HCT116 (cell line): ENCODE data around the gene BBX. TPM values are rescaled to one million over a fixed set of nuclear protein-coding genes. Genes with fewer than 3 reads are reported as not detected.
A peak's percentile ranks its signal among the peaks of the same experiment; 100 is the strongest.

Source experiments
- ATAC-seq: fragments of 200-7000 bp; cut with Tn5 transposase; 2 replicates; pipeline ENCODE4 v1.9.1; 2020; ENCODE audit warnings: mild to moderate bottlenecking, moderate library complexity
- BruUV-seq: library from RNA; stranded (reverse); fragments of 400-500 nt; replicated peaks from 2 replicates; lab custom pipeline; 2021; lab: Mats Ljungman, UMichigan
- CTCF ChIA-PET: fragments of 300-600 bp; sonication (Branson Sonifier 250); formaldehyde crosslinking; loops from one replicate; lab custom pipeline; 2021; ENCODE audit warnings: antibody characterized with exemption; lab: Charles Lee
- POLR2A ChIA-PET: fragments of 300-600, 350-600 bp; sonication (Branson Sonifier 250); formaldehyde crosslinking; loops from one replicate; lab custom pipeline; 2021; ENCODE audit warnings: antibody characterized with exemption; lab: Charles Lee
- RAD21 ChIA-PET, 2 experiments: fragments of 300-600 bp; sonication (Branson Sonifier 250); formaldehyde crosslinking; loops; one replicate each; lab custom pipeline; 2023; ENCODE audit warnings: low total read pairs in 2 of 2; ENCODE audit not compliant: uncharacterized antibody in 2 of 2, unreplicated experiment in 2 of 2, low non-redundant PET in 1 of 2; lab: Charles Lee
- DNase-seq: peaks from one replicate; pipeline ENCODE4 v3.0.0-alpha.2; 2010; ENCODE audit warnings: low read depth, low spot score
- H2AFZ ChIP-seq: fragments of 200-600 bp; shearing (Covaris generic), sonication (generic); 2 replicates; pipeline ENCODE4 v1.6.1; 2017; ENCODE audit warnings: low read depth, mixed run types, mixed read lengths, antibody characterized with exemption, low read length; ENCODE audit not compliant: poor library complexity, severe bottlenecking
- H3K27ac ChIP-seq: 2 replicates; pipeline ENCODE4 v1.5.1; 2012; ENCODE audit warnings: low read depth, low read length
- H3K27me3 ChIP-seq: fragments of 200-600 bp; sonication (generic); 2 replicates; pipeline ENCODE4 v1.6.1; 2016; ENCODE audit warnings: mixed run types, low read length, mixed read lengths; ENCODE audit not compliant: insufficient read depth
- H3K36me3 ChIP-seq, 2 experiments: fragments of 200-500 bp in 1 of 2; fragments of 200-600 bp in 1 of 2; sonication (Bioruptor generic) in 1 of 2; sonication (generic) in 1 of 2; 2 replicates each; pipeline versions ENCODE4 v1.5.1 to v1.6.1; 2014 to 2016; ENCODE audit warnings: low read length in 2 of 2, inconsistent platforms in 1 of 2, mixed read lengths in 1 of 2, mixed run types in 1 of 2; ENCODE audit not compliant: insufficient read depth in 2 of 2, control insufficient read depth in 1 of 2
- H3K4me1 ChIP-seq, 2 experiments: fragments of 200-600 bp in 1 of 2; sonication (generic) in 1 of 2; 2 replicates each; pipeline versions ENCODE4 v1.5.1 to v1.6.1; 2012 to 2017; ENCODE audit warnings: low read length in 2 of 2, inconsistent platforms in 1 of 2, mild to moderate bottlenecking in 1 of 2, mixed read lengths in 1 of 2, mixed run types in 1 of 2, moderate library complexity in 1 of 2; ENCODE audit not compliant: insufficient read depth in 2 of 2, control insufficient read depth in 1 of 2
- H3K4me2 ChIP-seq: fragments of 200-600 bp; sonication (generic); 2 replicates; pipeline ENCODE4 v1.6.1; 2017; ENCODE audit warnings: mixed run types, low read length, mixed read lengths
- H3K4me3 ChIP-seq, 2 experiments: fragments of 200-600 bp in 1 of 2; sonication (generic) in 1 of 2; replicated peaks in 1 of 2; 2 replicates each; pipeline ENCODE4 v1.5.1; 2011 to 2016; ENCODE audit warnings: low read length in 2 of 2, control low read depth in 1 of 2, low read depth in 1 of 2, mild to moderate bottlenecking in 1 of 2, mixed read lengths in 1 of 2, mixed run types in 1 of 2
- H3K79me2 ChIP-seq: fragments of 200-600 bp; sonication (generic); 2 replicates; pipeline ENCODE4 v1.6.1; 2017; ENCODE audit warnings: mild to moderate bottlenecking, mixed run types, low read length, moderate library complexity, mixed read lengths; ENCODE audit not compliant: insufficient read depth
- H3K9ac ChIP-seq: fragments of 200-600 bp; sonication (generic); 2 replicates; pipeline ENCODE4 v1.6.1; 2016; ENCODE audit warnings: low read length, mixed read lengths
- H3K9me2 ChIP-seq: fragments of 200-600 bp; sonication (generic), shearing (Covaris generic); 2 replicates; pipeline ENCODE4 v1.6.1; 2017; ENCODE audit warnings: mixed run types, mild to moderate bottlenecking, moderate library complexity; ENCODE audit not compliant: insufficient read depth
- H3K9me3 ChIP-seq, 2 experiments: fragments of 200-500 bp in 1 of 2; fragments of 200-600 bp in 1 of 2; sonication (Bioruptor generic) in 1 of 2; sonication (generic) in 1 of 2; 2 replicates each; pipeline ENCODE4 v1.6.1; 2014 to 2017; ENCODE audit warnings: low read length in 2 of 2, mixed read lengths in 2 of 2, inconsistent platforms in 1 of 2, low read depth in 1 of 2, mild to moderate bottlenecking in 1 of 2, mixed run types in 1 of 2, moderate library complexity in 1 of 2; ENCODE audit not compliant: control insufficient read depth in 1 of 2, insufficient read depth in 1 of 2
- H4K20me1 ChIP-seq: fragments of 200-600 bp; sonication (generic), shearing (Covaris generic); 2 replicates; pipeline ENCODE4 v1.6.1; 2017; ENCODE audit warnings: mixed run types, mild to moderate bottlenecking, moderate library complexity; ENCODE audit not compliant: insufficient read depth
- CBX3 ChIP-seq: IDR thresholded peaks from 2 replicates; pipeline ENCODE4 v1.6.1; 2012; ENCODE audit warnings: low read depth
- CEBPB ChIP-seq: IDR thresholded peaks from 2 replicates; pipeline ENCODE4 v1.6.1; 2012; ENCODE audit warnings: low read depth
- EGR1 ChIP-seq: IDR thresholded peaks from 2 replicates; pipeline ENCODE4 v1.6.1; 2012; ENCODE audit warnings: low read depth
- ELF1 ChIP-seq: IDR thresholded peaks from 2 replicates; pipeline ENCODE4 v1.6.1; 2012; ENCODE audit warnings: low read depth, borderline replicate concordance
- EZH2 ChIP-seq: fragments of 200-600 bp; sonication (generic); IDR thresholded peaks from 2 replicates; pipeline ENCODE4 v1.6.1; 2017; ENCODE audit warnings: antibody characterized with exemption, mixed run types
- EZH2phosphoT487 ChIP-seq: fragments of 200-600 bp; IDR thresholded peaks from 2 replicates; pipeline ENCODE4 v1.6.1; 2018; ENCODE audit warnings: antibody characterized with exemption, borderline replicate concordance
- FOSL1 ChIP-seq: IDR thresholded peaks from 2 replicates; pipeline ENCODE4 v1.6.1; 2012; ENCODE audit warnings: low read depth
- JUND ChIP-seq: IDR thresholded peaks from 2 replicates; pipeline ENCODE4 v1.6.1; 2012
- POLR2AphosphoS5 ChIP-seq: IDR thresholded peaks from 2 replicates; pipeline ENCODE4 v1.6.1; 2011; ENCODE audit warnings: mild to moderate bottlenecking, low read depth, low read length, moderate library complexity
- RAD21 ChIP-seq: IDR thresholded peaks from 2 replicates; pipeline ENCODE4 v1.6.1; 2012; ENCODE audit warnings: low read depth, mild to moderate bottlenecking
- SP1 ChIP-seq: IDR thresholded peaks from 2 replicates; pipeline ENCODE4 v1.6.1; 2012; ENCODE audit warnings: low read depth
- TCF7L2 ChIP-seq: IDR thresholded peaks from 2 replicates; pipeline ENCODE4 v1.7.0; 2011; ENCODE audit warnings: borderline replicate concordance, inconsistent platforms; ENCODE audit not compliant: insufficient read depth, insufficient read length; ENCODE audit errors: extremely low read depth
- YY1 ChIP-seq: IDR thresholded peaks from 2 replicates; pipeline ENCODE4 v1.6.1; 2011; ENCODE audit warnings: low read length, low read depth, moderate library complexity, mild to moderate bottlenecking; ENCODE audit not compliant: insufficient replicate concordance; ENCODE audit errors: extremely low read depth
- ZFX ChIP-seq: fragments of 450-650 bp; IDR thresholded peaks from 2 replicates; pipeline ENCODE4 v1.6.1; 2017
- ZNF274 ChIP-seq: fragments of 200-500 bp; sonication (Bioruptor generic); IDR thresholded peaks from 2 replicates; pipeline ENCODE4 v1.6.1; 2014; ENCODE audit warnings: mild to moderate bottlenecking, low read depth, low read length, inconsistent platforms
- intact Hi-C: fragments of 100-400 bp; cut with micrococcal nuclease; formaldehyde crosslinking; loops from 2 replicates; pipeline ENCODE4 v1.10.0; 2022
- total RNA-seq: library from RNA; stranded (reverse); gene quantifications from one replicate; pipeline ENCODE4 v1.2.1, GENCODE V29; 2021; ENCODE audit not compliant: unreplicated experiment
- TF ChIP-seq, protein P1 (sequence below): IDR thresholded peaks from 2 replicates; pipeline ENCODE4 v1.6.1; 2011; ENCODE audit warnings: mild to moderate bottlenecking, low read length, moderate library complexity; ENCODE audit not compliant: insufficient replicate concordance; ENCODE audit errors: extremely low read depth
- TF ChIP-seq, protein P2 (sequence below), 3 experiments: fragments of 200-600 bp in 1 of 3; sonication (generic) in 1 of 3; IDR thresholded peaks in 2 of 3; conservative IDR thresholded peaks in 1 of 3; 2 replicates each; pipeline ENCODE4 v1.5.1; 2012 to 2017; ENCODE audit warnings: low read depth in 2 of 3, low read length in 2 of 3, antibody characterized with exemption in 1 of 3, borderline replicate concordance in 1 of 3, control low read depth in 1 of 3, mild to moderate bottlenecking in 1 of 3, mixed read lengths in 1 of 3, mixed run types in 1 of 3, moderate library complexity in 1 of 3; ENCODE audit not compliant: insufficient read depth in 1 of 3
- TF ChIP-seq, protein P3 (sequence below): IDR thresholded peaks from 2 replicates; pipeline ENCODE4 v1.6.1; 2012; ENCODE audit warnings: low read depth

BBX gene
- total RNA-seq, 1 experiment from 2014 or later, result 55.6 TPM

DNA sequence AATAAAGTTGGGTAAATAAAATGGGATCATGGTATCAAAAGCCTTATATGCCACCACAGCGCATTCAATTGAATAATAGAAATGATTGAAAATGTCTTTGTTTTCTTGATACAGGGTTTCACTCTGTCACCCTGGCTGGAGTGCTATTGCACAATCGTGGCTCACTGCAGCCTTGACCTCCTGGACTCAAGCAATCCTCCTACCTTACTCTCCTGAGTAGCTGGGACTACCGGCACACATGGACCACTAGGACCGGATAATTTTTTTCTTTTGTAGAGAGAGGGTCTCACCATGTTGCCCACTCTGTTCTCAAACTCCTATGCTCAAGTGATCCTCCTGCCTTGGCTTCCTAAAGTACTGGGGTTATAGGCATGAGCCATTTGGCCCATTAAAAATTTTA is 33.8 kb upstream of the BBX start (continued):
- TF ChIP-seq ZNF274, result no peak
- no peak for TF ChIP-seq SP1
- TF ChIP-seq, protein P1, sequence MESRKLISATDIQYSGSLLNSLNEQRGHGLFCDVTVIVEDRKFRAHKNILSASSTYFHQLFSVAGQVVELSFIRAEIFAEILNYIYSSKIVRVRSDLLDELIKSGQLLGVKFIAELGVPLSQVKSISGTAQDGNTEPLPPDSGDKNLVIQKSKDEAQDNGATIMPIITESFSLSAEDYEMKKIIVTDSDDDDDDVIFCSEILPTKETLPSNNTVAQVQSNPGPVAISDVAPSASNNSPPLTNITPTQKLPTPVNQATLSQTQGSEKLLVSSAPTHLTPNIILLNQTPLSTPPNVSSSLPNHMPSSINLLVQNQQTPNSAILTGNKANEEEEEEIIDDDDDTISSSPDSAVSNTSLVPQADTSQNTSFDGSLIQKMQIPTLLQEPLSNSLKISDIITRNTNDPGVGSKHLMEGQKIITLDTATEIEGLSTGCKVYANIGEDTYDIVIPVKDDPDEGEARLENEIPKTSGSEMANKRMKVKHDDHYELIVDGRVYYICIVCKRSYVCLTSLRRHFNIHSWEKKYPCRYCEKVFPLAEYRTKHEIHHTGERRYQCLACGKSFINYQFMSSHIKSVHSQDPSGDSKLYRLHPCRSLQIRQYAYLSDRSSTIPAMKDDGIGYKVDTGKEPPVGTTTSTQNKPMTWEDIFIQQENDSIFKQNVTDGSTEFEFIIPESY, result no peak
- TF ChIP-seq, all 23 proteins: peak for 0

DNA sequence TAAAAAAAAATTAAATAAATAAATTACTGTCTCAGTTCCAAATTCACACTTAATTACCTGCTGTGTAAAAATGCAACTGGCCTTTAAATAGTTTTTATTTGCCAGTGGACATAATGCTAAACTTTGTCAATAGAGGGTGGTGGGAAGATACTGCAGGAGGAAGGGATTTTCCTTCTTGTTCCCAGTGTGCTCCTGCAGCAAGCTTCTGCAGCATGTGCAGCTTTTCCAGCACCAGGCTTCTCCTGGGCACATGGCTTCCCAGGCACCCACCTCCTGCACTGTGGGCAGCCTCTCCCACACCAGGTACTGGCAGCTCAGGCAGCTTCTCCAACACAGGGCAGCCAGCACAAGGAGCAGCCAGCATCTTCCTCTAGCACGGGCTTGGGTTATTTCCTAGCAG is 29.6 kb upstream of the BBX start:
- Histone ChIP-seq H3K27me3 (no peaks in the 10 kb centered on the region), H3K4me3 (no peak overlapping the region), H3K9me2 (no peaks in the 10 kb centered on the region), H3K27ac (no peak overlapping the region), H3K9ac (no peak overlapping the region), H3K4me2 (no peak overlapping the region), H3K9me3 (no peaks in the 10 kb centered on the region), H3K4me1 (no peaks in the 10 kb centered on the region), H2AFZ (peak overlapping the region; percentile 33), H3K79me2 (no peaks in the 10 kb centered on the region), H3K36me3 (no peaks in the 10 kb centered on the region), H4K20me1 (no peaks in the 10 kb centered on the region)
- BruUV-seq, result no TSS peak
- ATAC-seq, result no peak; the same call in 1 of the 2 replicates
- ChIA-PET POLR2A (no interaction called here), CTCF (no interaction called here), RAD21 (no interaction called here)
- TF ChIP-seq CBX3 (no peak), EZH2 (no peak), ZFX (no peak), FOSL1 (no peak), ZNF274 (no peak), POLR2AphosphoS5 (no peak), JUND (no peak), YY1 (no peak), RAD21 (no peak), ELF1 (no peak), CEBPB (no peak), TCF7L2 (no peak), EZH2phosphoT487 (no peak), EGR1 (no peak)
- TF ChIP-seq, protein P2, sequence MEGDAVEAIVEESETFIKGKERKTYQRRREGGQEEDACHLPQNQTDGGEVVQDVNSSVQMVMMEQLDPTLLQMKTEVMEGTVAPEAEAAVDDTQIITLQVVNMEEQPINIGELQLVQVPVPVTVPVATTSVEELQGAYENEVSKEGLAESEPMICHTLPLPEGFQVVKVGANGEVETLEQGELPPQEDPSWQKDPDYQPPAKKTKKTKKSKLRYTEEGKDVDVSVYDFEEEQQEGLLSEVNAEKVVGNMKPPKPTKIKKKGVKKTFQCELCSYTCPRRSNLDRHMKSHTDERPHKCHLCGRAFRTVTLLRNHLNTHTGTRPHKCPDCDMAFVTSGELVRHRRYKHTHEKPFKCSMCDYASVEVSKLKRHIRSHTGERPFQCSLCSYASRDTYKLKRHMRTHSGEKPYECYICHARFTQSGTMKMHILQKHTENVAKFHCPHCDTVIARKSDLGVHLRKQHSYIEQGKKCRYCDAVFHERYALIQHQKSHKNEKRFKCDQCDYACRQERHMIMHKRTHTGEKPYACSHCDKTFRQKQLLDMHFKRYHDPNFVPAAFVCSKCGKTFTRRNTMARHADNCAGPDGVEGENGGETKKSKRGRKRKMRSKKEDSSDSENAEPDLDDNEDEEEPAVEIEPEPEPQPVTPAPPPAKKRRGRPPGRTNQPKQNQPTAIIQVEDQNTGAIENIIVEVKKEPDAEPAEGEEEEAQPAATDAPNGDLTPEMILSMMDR (IDR thresholded peaks at IDR 0.05 in 2 of 3, conservative IDR thresholded peaks at IDR 0.05 in 1 of 3; ENCODE audit: borderline replicate concordance in 1 of 3, insufficient read depth in 1 of 3, low read depth in 2 of 3, low read length in 2 of 3), result no peak
- TF ChIP-seq, protein P3, sequence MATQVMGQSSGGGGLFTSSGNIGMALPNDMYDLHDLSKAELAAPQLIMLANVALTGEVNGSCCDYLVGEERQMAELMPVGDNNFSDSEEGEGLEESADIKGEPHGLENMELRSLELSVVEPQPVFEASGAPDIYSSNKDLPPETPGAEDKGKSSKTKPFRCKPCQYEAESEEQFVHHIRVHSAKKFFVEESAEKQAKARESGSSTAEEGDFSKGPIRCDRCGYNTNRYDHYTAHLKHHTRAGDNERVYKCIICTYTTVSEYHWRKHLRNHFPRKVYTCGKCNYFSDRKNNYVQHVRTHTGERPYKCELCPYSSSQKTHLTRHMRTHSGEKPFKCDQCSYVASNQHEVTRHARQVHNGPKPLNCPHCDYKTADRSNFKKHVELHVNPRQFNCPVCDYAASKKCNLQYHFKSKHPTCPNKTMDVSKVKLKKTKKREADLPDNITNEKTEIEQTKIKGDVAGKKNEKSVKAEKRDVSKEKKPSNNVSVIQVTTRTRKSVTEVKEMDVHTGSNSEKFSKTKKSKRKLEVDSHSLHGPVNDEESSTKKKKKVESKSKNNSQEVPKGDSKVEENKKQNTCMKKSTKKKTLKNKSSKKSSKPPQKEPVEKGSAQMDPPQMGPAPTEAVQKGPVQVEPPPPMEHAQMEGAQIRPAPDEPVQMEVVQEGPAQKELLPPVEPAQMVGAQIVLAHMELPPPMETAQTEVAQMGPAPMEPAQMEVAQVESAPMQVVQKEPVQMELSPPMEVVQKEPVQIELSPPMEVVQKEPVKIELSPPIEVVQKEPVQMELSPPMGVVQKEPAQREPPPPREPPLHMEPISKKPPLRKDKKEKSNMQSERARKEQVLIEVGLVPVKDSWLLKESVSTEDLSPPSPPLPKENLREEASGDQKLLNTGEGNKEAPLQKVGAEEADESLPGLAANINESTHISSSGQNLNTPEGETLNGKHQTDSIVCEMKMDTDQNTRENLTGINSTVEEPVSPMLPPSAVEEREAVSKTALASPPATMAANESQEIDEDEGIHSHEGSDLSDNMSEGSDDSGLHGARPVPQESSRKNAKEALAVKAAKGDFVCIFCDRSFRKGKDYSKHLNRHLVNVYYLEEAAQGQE, result no peak
- intact Hi-C loops, result no loop called here
- no peak for DNase-seq
